ENCODE results near the gene VPS4A.

DNA sequence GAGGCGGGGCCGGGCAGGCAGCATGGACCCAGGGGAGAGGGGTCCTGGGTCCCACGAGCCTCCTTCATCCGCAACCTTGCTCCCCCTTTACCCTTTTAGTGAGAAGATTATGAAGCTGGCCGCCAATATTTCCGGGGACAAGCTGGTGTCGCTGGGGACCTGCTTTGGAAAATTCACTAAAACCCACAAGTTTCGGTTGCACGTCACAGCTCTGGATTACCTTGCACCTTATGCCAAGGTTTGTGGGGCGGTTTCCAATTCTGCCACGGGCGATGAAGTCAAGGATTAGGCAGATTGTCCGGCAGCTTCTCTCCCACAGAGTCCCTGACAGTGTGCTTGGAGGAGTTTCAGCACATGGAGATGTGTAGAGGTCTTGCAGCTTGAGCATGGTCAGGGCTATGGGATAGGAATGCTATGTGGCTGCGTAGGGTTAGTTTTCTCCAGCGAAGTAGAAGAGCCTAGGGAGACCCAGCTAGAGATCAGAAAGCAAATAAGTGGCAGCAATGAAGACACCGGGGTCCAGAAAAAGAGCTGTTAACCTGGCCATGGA lies 29.0 kb downstream of the VPS4A start:
- TF ChIP-seq RAD21 (IDR thresholded peaks at IDR 0.05; ENCODE audit: low read depth) (no peak), EP300 (IDR thresholded peaks at IDR 0.05; ENCODE audit: borderline replicate concordance) (no peak), TAF1 (IDR thresholded peaks at IDR 0.05; ENCODE audit: low read depth) (no peak), CREB1 (IDR thresholded peaks at IDR 0.05; ENCODE audit: low read depth) (no peak), REST (IDR thresholded peaks at IDR 0.05; ENCODE audit: low read depth) (no peak), YY1 (IDR thresholded peaks at IDR 0.05; ENCODE audit: low read depth) (no peak), NFIC (IDR thresholded peaks at IDR 0.05) (no peak), FOXM1 (IDR thresholded peaks at IDR 0.05; ENCODE audit: borderline replicate concordance, low read depth) (no peak), TCF12 (IDR thresholded peaks at IDR 0.05; ENCODE audit: low read depth) (no peak), TEAD4 (IDR thresholded peaks at IDR 0.05) (no peak)
- TF ChIP-seq, protein P1, sequence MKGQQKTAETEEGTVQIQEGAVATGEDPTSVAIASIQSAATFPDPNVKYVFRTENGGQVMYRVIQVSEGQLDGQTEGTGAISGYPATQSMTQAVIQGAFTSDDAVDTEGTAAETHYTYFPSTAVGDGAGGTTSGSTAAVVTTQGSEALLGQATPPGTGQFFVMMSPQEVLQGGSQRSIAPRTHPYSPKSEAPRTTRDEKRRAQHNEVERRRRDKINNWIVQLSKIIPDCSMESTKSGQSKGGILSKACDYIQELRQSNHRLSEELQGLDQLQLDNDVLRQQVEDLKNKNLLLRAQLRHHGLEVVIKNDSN (IDR thresholded peaks at IDR 0.05), result no peak
- TF ChIP-seq, protein P2, sequence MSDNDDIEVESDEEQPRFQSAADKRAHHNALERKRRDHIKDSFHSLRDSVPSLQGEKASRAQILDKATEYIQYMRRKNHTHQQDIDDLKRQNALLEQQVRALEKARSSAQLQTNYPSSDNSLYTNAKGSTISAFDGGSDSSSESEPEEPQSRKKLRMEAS (IDR thresholded peaks at IDR 0.05), result no peak
